K562 (cell line): ENCODE results near the gene RIPPLY3. TPM values are rescaled to one million over a fixed set of nuclear protein-coding genes. Genes with fewer than 3 reads are reported as not detected.

Experiments used
- CHD2 ChIP-seq: IDR thresholded peaks from 2 replicates; pipeline ENCODE4 v1.6.1; 2011; ENCODE audit warnings: low read depth, low read length
- FOXM1 ChIP-seq, 2 experiments: fragments of 450-650 bp in 1 of 2; sonication (generic) in 1 of 2; formaldehyde crosslinking in 1 of 2; IDR thresholded peaks; 2 replicates each; pipeline versions ENCODE4 v1.6.1 to v1.9.0; 2017 to 2022; ENCODE audit warnings: low read depth in 2 of 2, mild to moderate bottlenecking in 2 of 2, missing genetic modification reagents in 1 of 2, moderate library complexity in 1 of 2
- NFIC ChIP-seq: fragments of 450-650 bp; IDR thresholded peaks from 2 replicates; pipeline ENCODE4 v1.6.1; 2017; ENCODE audit warnings: mild to moderate bottlenecking, inconsistent platforms
- PHB ChIP-seq: fragments of 250-450 bp; sonication (Bioruptor Pico); IDR thresholded peaks from 2 replicates; pipeline ENCODE4 v1.5.0; 2021
- POU5F1 ChIP-seq: fragments of 150-350 bp; IDR thresholded peaks from 2 replicates; pipeline ENCODE4 v1.6.1; 2014; ENCODE audit warnings: borderline replicate concordance, low read length, low read depth, mild to moderate bottlenecking; ENCODE audit not compliant: partially characterized antibody
- RFX5 ChIP-seq: IDR thresholded peaks from 2 replicates; pipeline ENCODE4 v1.6.1; 2011; ENCODE audit warnings: low read depth, mild to moderate bottlenecking, improper control_type of control experiment, low read length
- SIN3A ChIP-seq, 2 experiments: fragments of 150-350 bp in 1 of 2; IDR thresholded peaks; 2 replicates each; pipeline ENCODE4 v1.6.1; 2011 to 2016; ENCODE audit warnings: borderline replicate concordance in 2 of 2, low read depth in 2 of 2, low read length in 2 of 2, mild to moderate bottlenecking in 2 of 2, moderate library complexity in 2 of 2; ENCODE audit not compliant: control insufficient read depth in 1 of 2
- SRF ChIP-seq, 2 experiments: fragments of 250-450, 450-650 bp in 1 of 2; sonication (Bioruptor Pico) in 1 of 2; sonication (generic) in 1 of 2; formaldehyde crosslinking; IDR thresholded peaks; 2 replicates each; pipeline versions ENCODE4 v1.5.0 to v1.5.1; 2020 to 2022; ENCODE audit warnings: mild to moderate bottlenecking in 1 of 2, missing genetic modification reagents in 1 of 2
- TFAM ChIP-seq: fragments of 250-450 bp; sonication (Bioruptor Pico); conservative IDR thresholded peaks from 2 replicates; pipeline ENCODE4 v1.5.0; 2021; ENCODE audit warnings: mild to moderate bottlenecking, moderate library complexity
- ZBTB49 ChIP-seq: sonication (generic); formaldehyde crosslinking; IDR thresholded peaks from 2 replicates; pipeline ENCODE4 v1.8.0; 2022; ENCODE audit warnings: missing genetic modification reagents, mild to moderate bottlenecking, borderline replicate concordance
- ZBTB9 ChIP-seq: fragments of 450-650 bp; formaldehyde crosslinking; IDR thresholded peaks from 2 replicates; pipeline ENCODE4 v1.4.0; 2020; ENCODE audit warnings: mild to moderate bottlenecking, moderate library complexity
- ZNF41 ChIP-seq: fragments of 250-450 bp; sonication (Bioruptor Pico); conservative IDR thresholded peaks from 2 replicates; pipeline ENCODE4 v1.4.0; 2020; ENCODE audit warnings: mild to moderate bottlenecking
- ZNF444 ChIP-seq: fragments of 250-450 bp; sonication (Bioruptor Pico); IDR thresholded peaks from 2 replicates; pipeline ENCODE4 v1.4.0; 2020; ENCODE audit warnings: mild to moderate bottlenecking, moderate library complexity
- ZNF584 ChIP-seq: fragments of 200-800 bp; sonication (Bioruptor generic); IDR thresholded peaks from 2 replicates; pipeline ENCODE4 v1.6.1; 2016; ENCODE audit warnings: low read depth, mild to moderate bottlenecking, missing genetic modification characterization, missing compliant biosample characterization
- ZNF586 ChIP-seq: fragments of 450-650 bp; formaldehyde crosslinking; conservative IDR thresholded peaks from 2 replicates; pipeline ENCODE4 v1.4.0; 2020; ENCODE audit warnings: mild to moderate bottlenecking, moderate library complexity
- polyA plus RNA-seq, 8 experiments: library from polyadenylated mRNA; depleted of rRNA in 4 of 8; stranded (reverse) in 5 of 8; unstranded in 3 of 8; fragments of >200 nt; fragmentation: Nextera tagmentation in 2 of 8; fragmentation: Illumina TruSeq in 1 of 8; extraction: Ambion mirVana in 2 of 8; extraction: Trizol in 1 of 8; gene quantifications; 2 replicates each; pipeline versions ENCODE4 v1.2.1 to v1.2.3, GENCODE V29; 2011 to 2014; ENCODE audit warnings: inconsistent platforms in 1 of 8, missing spikeins in 1 of 8
- total RNA-seq, 7 experiments: library from RNA; depleted of rRNA in 6 of 7; stranded (reverse); fragments of >200 nt in 6 of 7; fragmentation: Illumina TruSeq in 2 of 7; extraction: Trizol in 2 of 7; gene quantifications; 2 replicates each; pipeline versions ENCODE4 v1.2.1 to v1.2.3, GENCODE V29; 2011 to 2021; ENCODE audit warnings: low replicate concordance in 1 of 7
- TF ChIP-seq, protein P1 (sequence below): fragments of 450-650 bp; formaldehyde crosslinking; IDR thresholded peaks from 2 replicates; pipeline ENCODE4 v1.4.0; 2020; ENCODE audit warnings: mild to moderate bottlenecking, mixed read lengths
- TF ChIP-seq, protein P2 (sequence below): fragments of 200-400 bp; formaldehyde crosslinking; IDR thresholded peaks from 2 replicates; pipeline ENCODE4 v1.6.1; 2017; ENCODE audit warnings: mild to moderate bottlenecking, low read depth, low read length, moderate library complexity

The RIPPLY3 gene
- total and polyA plus RNA-seq, 9 of the 15 experiments (the other 6 are each of a cell fraction or from before 2014, with no cell fraction given), result not detected

- no peak for TF ChIP-seq TFAM (CRISPR knock-in tag)
- TF ChIP-seq FOXM1 (IDR thresholded peaks at IDR 0.05; ENCODE audit: low read depth), result no peak
- 0 out of 2 replicates have a peak, but pooled peaks have one; percentile 44 for TF ChIP-seq FOXM1 (CRISPR knock-in tag; IDR thresholded peaks at IDR 0.05; ENCODE audit: low read depth)
- TF ChIP-seq ZNF584 (CRISPR knock-in tag), result no peak
- TF ChIP-seq, protein P1, sequence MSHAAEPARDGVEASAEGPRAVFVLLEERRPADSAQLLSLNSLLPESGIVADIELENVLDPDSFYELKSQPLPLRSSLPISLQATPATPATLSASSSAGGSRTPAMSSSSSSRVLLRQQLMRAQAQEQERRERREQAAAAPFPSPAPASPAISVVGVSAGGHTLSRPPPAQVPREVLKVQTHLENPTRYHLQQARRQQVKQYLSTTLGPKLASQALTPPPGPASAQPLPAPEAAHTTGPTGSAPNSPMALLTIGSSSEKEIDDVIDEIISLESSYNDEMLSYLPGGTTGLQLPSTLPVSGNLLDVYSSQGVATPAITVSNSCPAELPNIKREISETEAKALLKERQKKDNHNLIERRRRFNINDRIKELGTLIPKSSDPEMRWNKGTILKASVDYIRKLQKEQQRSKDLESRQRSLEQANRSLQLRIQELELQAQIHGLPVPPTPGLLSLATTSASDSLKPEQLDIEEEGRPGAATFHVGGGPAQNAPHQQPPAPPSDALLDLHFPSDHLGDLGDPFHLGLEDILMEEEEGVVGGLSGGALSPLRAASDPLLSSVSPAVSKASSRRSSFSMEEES (CRISPR knock-in tag), result no peak
- no peak for TF ChIP-seq ZBTB49 (CRISPR knock-in tag)
- peak in 1 of 2 experiments; percentile 8; a peak in 1 of 4 replicates for TF ChIP-seq SIN3A (IDR thresholded peaks at IDR 0.05; ENCODE audit: borderline replicate concordance in 2 of 2, control insufficient read depth in 1 of 2, low read depth in 2 of 2, low read length in 2 of 2)
- TF ChIP-seq CHD2, result no peak
- TF ChIP-seq ZNF586 (CRISPR knock-in tag), result no peak
- TF ChIP-seq PHB (CRISPR knock-in tag), result no peak
- TF ChIP-seq ZNF41 (CRISPR knock-in tag), result no peak
- TF ChIP-seq ZNF444 (CRISPR knock-in tag), result no peak
- TF ChIP-seq, protein P2, sequence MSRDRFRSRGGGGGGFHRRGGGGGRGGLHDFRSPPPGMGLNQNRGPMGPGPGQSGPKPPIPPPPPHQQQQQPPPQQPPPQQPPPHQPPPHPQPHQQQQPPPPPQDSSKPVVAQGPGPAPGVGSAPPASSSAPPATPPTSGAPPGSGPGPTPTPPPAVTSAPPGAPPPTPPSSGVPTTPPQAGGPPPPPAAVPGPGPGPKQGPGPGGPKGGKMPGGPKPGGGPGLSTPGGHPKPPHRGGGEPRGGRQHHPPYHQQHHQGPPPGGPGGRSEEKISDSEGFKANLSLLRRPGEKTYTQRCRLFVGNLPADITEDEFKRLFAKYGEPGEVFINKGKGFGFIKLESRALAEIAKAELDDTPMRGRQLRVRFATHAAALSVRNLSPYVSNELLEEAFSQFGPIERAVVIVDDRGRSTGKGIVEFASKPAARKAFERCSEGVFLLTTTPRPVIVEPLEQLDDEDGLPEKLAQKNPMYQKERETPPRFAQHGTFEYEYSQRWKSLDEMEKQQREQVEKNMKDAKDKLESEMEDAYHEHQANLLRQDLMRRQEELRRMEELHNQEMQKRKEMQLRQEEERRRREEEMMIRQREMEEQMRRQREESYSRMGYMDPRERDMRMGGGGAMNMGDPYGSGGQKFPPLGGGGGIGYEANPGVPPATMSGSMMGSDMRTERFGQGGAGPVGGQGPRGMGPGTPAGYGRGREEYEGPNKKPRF, result no peak
- no peak for TF ChIP-seq SRF (CRISPR knock-in tag; IDR thresholded peaks at IDR 0.05)
- TF ChIP-seq NFIC, result no peak
- TF ChIP-seq POU5F1, result no peak
- no peak for TF ChIP-seq ZBTB9 (CRISPR knock-in tag)
- no peak for TF ChIP-seq RFX5
Observed at GRCh38 chr21:36990508-36991205, 15.8 kb upstream of the RIPPLY3 start (continued).
